Prostate gland (tissue), 2 donors: ENCODE data around the gene GRAMD2B. TPM values are rescaled to one million over a fixed set of nuclear protein-coding genes. Genes with fewer than 3 reads are reported as not detected.

Source experiments
- DNase-seq: peaks from one replicate; pipeline ENCODE4 v3.0.0-alpha.2; 2019; ENCODE audit warnings: low spot score
- H3K27ac ChIP-seq, 2 donors: fragments of 200-600 bp; sonication (generic); 2 replicates each; pipeline ENCODE4 v1.5.1; 2017 to 2019
- H3K27me3 ChIP-seq: fragments of 200-600 bp; sonication (generic); replicated peaks from 2 replicates; pipeline ENCODE4 v1.5.1; 2019; ENCODE audit not compliant: insufficient read depth
- H3K36me3 ChIP-seq, 2 donors: fragments of 200-600 bp; sonication (generic); 1 replicate in 1 of 2; 2 replicates in 1 of 2; pipeline versions ENCODE4 v1.5.1 to v1.8.1; 2017 to 2019
- H3K4me1 ChIP-seq: fragments of 200-600 bp; sonication (generic); replicated peaks from 2 replicates; pipeline ENCODE4 v1.5.1; 2019
- H3K4me3 ChIP-seq, 2 donors: fragments of 200-600 bp; sonication (generic); 2 replicates each; pipeline ENCODE4 v1.5.1; 2017 to 2019
- H3K9me3 ChIP-seq: fragments of 200-600 bp; sonication (generic); 2 replicates; pipeline ENCODE4 v1.5.1; 2017
- CTCF ChIP-seq, 4 experiments: fragments of 200-600 bp in 2 of 4; fragments of 450-650 bp in 2 of 4; sonication (generic) in 2 of 4; IDR thresholded peaks; 1 replicate in 3 of 4; 2 replicates in 1 of 4; pipeline ENCODE4 v1.5.1; 2016 to 2019; ENCODE audit warnings: antibody characterized with exemption in 4 of 4, mild to moderate bottlenecking in 2 of 4, moderate library complexity in 2 of 4
- POLR2A ChIP-seq: fragments of 450-650 bp; IDR thresholded peaks from one replicate; pipeline ENCODE4 v1.6.1; 2016; ENCODE audit warnings: antibody characterized with exemption, mild to moderate bottlenecking
- POLR2AphosphoS5 ChIP-seq: sonication (generic); formaldehyde crosslinking; IDR thresholded peaks from one replicate; pipeline ENCODE4 v1.6.1; 2017; ENCODE audit warnings: antibody characterized with exemption
- WGBS: methylation state at CpG from one replicate; pipeline ENCODE4 v1.1.5; 2018; 5-methylcytosine and 5-hydroxymethylcytosine counted together
- intact Hi-C: fragments of 100-400 bp; cut with DNase I; formaldehyde crosslinking; loops from one replicate; pipeline ENCODE4 v1.14.2; 2022
- total RNA-seq, 2 donors: library from RNA; depleted of rRNA; stranded (reverse); fragments of >200 nt; gene quantifications; one replicate each; pipeline ENCODE4 v1.1.0, GENCODE V29; 2016

Gene GRAMD2B
- total RNA-seq, 2 donors from 2014 or later = 32.1 to 34.4 TPM

DNA sequence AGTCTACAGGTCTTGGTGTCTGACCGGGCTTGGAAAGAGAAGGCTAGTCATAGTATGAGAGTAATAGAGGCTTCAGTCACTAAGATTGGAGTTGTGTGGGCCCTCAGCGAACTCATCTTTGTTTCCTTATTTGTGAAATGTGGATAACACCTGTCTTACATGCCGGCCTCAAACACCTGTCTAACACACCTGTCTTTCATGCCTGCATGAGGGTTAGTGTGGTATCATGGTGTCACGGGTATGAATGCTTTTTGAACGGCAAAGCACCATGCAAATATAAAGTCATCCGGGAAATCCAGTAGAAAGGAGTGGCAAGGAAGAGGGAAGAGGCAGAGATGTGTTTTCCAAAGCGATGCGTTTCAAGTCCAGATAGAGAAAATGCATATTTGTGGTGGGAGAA lies 25.5 kb downstream of the GRAMD2B start:
- WGBS = 88% methylated on average over 8 of the region's 8 CpGs
- Histone ChIP-seq H3K4me1 (peaks cover 2% of the 10 kb centered on the region), H3K4me3 (no peak overlapping the region), H3K36me3 (no peaks in the 10 kb centered on the region), H3K9me3 (no peaks in the 10 kb centered on the region), H3K27ac (no peak overlapping the region), H3K27me3 (no peaks in the 10 kb centered on the region)
- no peak for TF ChIP-seq POLR2A
- no peak for TF ChIP-seq CTCF (IDR thresholded peaks at IDR 0.05)
- TF ChIP-seq POLR2AphosphoS5 = no peak
- intact Hi-C loops = no loop called here
- DNase-seq = no peak

DNA sequence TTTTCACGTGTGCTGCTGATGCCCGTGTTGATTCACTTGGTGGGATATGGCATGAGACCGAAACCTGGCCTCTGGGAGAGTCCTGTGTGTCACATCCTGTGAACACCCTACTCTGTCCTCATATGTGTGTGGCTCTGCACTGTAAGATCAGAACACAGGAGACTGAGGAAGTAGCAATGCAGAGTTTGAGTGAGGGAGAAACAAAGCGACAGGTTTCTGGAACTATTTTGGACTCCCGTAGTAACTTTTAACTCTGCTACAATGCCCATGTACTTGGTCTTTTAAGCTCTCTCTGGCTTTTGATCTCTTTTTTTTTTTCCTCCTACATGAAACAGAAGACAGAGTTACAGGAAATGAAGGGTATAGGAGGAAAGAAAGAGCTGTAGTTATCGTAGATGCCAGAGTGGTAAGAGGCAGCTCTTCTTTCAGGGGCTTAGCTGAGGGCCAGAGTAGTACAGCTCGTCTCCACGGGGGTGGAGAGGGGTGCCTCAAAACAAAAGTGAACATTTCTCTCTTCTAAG lies 26.6 kb downstream of the GRAMD2B start:
- Histone ChIP-seq H3K27ac (peak overlapping the region; percentile 1 to 26), H3K9me3 (no peaks in the 10 kb centered on the region), H3K4me1 (peaks cover 2% of the 10 kb centered on the region), H3K27me3 (no peaks in the 10 kb centered on the region), H3K36me3 (no peaks in the 10 kb centered on the region), H3K4me3 (no peak overlapping the region)
- intact Hi-C loops = no loop called here
- TF ChIP-seq CTCF (IDR thresholded peaks at IDR 0.05) = no peak
- peak; percentile 14 for TF ChIP-seq POLR2AphosphoS5
- WGBS = 15% methylated on average over 8 of the region's 8 CpGs
- no peak for DNase-seq

DNA sequence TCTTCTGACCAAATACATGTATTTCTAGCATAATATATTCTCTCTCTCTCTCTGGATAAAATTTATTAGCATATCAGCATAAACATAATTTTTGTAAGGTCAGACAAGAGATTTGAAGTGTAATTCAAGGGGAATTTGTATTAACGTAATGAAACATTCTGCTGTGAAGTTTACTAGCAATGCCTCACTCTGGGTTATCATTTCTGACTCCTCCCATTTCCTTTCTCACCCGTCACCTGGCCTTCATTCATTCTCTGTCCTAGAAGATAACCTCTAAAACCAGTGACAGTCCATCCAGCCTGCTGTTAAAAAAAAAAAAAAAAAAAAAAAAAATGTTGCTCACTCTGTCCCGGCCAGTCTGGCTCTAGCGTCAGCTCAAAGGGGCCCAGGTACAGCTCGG lies 27.1 kb downstream of the GRAMD2B start:
- Histone ChIP-seq H3K4me1 (peaks cover 2% of the 10 kb centered on the region), H3K27ac (peak overlapping the region in 1 of 2 donors; percentile 26), H3K9me3 (no peaks in the 10 kb centered on the region), H3K4me3 (no peak overlapping the region), H3K27me3 (no peaks in the 10 kb centered on the region), H3K36me3 (no peaks in the 10 kb centered on the region)
- TF ChIP-seq CTCF (IDR thresholded peaks at IDR 0.05) (no peak), POLR2A (no peak), POLR2AphosphoS5 (no peak)
- DNase-seq = no peak
- intact Hi-C loops = no loop called here
- 75% methylated on average over 5 of the region's 5 CpGs for WGBS

- Histone ChIP-seq H3K27me3 (no peaks in the 10 kb centered on the region), H3K4me3 (no peak overlapping the region), H3K9me3 (no peaks in the 10 kb centered on the region), H3K4me1 (peaks cover 2% of the 10 kb centered on the region), H3K27ac (no peak overlapping the region), H3K36me3 (no peaks in the 10 kb centered on the region)
- WGBS = 68% methylated on average over 5 of the region's 5 CpGs
- intact Hi-C loops = no loop called here
- TF ChIP-seq CTCF (IDR thresholded peaks at IDR 0.05) (no peak), POLR2A (no peak), POLR2AphosphoS5 (no peak)
- DNase-seq = no peak
These were observed 27.7 kb downstream of the GRAMD2B start for GRCh38 chr5:126450907-126451306.

- Histone ChIP-seq H3K4me3 (no peak overlapping the region), H3K36me3 (no peaks in the 10 kb centered on the region), H3K27me3 (no peaks in the 10 kb centered on the region), H3K9me3 (no peaks in the 10 kb centered on the region), H3K4me1 (peaks cover 2% of the 10 kb centered on the region), H3K27ac (no peak overlapping the region)
- TF ChIP-seq POLR2AphosphoS5 (no peak), CTCF (IDR thresholded peaks at IDR 0.05) (no peak)
- WGBS = 94% methylated on average over 1 of the region's 1 CpG
- intact Hi-C loops = no loop called here
- no peak for DNase-seq
These were observed 29.3 kb downstream of the GRAMD2B start for GRCh38 chr5:126452477-126452876.
